Measurements from ENCODE around the gene KRTAP5-2. TPM values are rescaled to one million over a fixed set of nuclear protein-coding genes. Genes with fewer than 3 reads are reported as not detected.
"Not testable (repeated sequence)": the region's sequence is repeated elsewhere in the genome, so short reads cannot be mapped to it uniquely, and the experiment has no call there.

The KRTAP5-2 gene
- total and polyA plus RNA-seq, 2 experiments from 2014 or later: not detected

GRCh38 chr11:1604181-1604580, 6.1 kb upstream of the KRTAP5-2 start:
- Histone ChIP-seq H3K4me2 (ENCODE audit: unreplicated experiment) (no peak overlapping the region), H3K27ac (no peak overlapping the region), H3K9ac (no peak overlapping the region), H4K20me1 (ENCODE audit: insufficient read depth) (no peaks in the 10 kb centered on the region), H3K27me3 (replicated peaks; ENCODE audit: insufficient read depth) (peaks cover 61% of the 10 kb centered on the region), H3K9me3 (ENCODE audit: low read depth) (no peaks in the 10 kb centered on the region), H2AFZ (no peak overlapping the region), H3F3A (ENCODE audit: insufficient read depth) (no peaks in the 10 kb centered on the region), H3K79me2 (ENCODE audit: insufficient read depth) (no peaks in the 10 kb centered on the region), H3K4me1 (ENCODE audit: insufficient read depth) (no peaks in the 10 kb centered on the region), H3K36me3 (ENCODE audit: low read depth) (no peaks in the 10 kb centered on the region), H3K9me2 (ENCODE audit: insufficient read depth) (no peaks in the 10 kb centered on the region), H3K4me3 (no peak overlapping the region)
- WGBS, 2 experiments (ENCODE audit: low coverage in 1 of 2, low lambda C conversion rate in 2 of 2, missing lambda C conversion rate in 2 of 2): 51 to 57% methylated on average over 11 of the region's 11 CpGs
- no peak for TF ChIP-seq EZH2phosphoT487 (IDR thresholded peaks at IDR 0.05; ENCODE audit: insufficient read depth, low read depth)
- no peak for TF ChIP-seq EZH2 (IDR thresholded peaks at IDR 0.05; ENCODE audit: insufficient read depth, poor library complexity, severe bottlenecking)
- DNase-seq: no peak
- in situ Hi-C loops (cut with MboI): no loop called here

DNA sequence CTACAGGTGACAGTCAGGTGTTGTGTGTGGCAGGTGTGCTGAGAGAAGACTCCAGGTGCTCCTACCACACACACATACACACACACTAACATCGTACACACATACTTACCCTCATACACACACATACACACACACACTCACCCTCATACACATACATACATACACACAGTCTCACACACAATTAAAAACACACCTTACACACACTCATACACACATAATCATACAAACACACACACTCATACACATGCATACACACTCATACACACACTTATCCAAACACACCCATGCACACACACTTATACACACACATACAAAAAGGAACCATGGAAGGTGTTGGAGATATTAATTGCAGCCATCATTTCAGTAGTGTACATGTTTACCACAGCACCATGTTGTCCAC, 5.5 kb upstream of the KRTAP5-2 start:
- H3K9me3 ChIP-seq (ENCODE audit: low read depth): no peaks in the 10 kb centered on the region
- no peaks in the 10 kb centered on the region for H3K79me2 ChIP-seq (ENCODE audit: insufficient read depth)
- no peak overlapping the region for H3K27ac ChIP-seq
- H3K27me3 ChIP-seq (replicated peaks; ENCODE audit: insufficient read depth): peaks cover 58% of the 10 kb centered on the region
- no peak overlapping the region for H2AFZ ChIP-seq
- no peaks in the 10 kb centered on the region for H3K36me3 ChIP-seq (ENCODE audit: low read depth)
- H3K9me2 ChIP-seq (ENCODE audit: insufficient read depth): no peaks in the 10 kb centered on the region
- in situ Hi-C loops (cut with MboI): no loop called here
- no peaks in the 10 kb centered on the region for H3F3A ChIP-seq (ENCODE audit: insufficient read depth)
- no peak for DNase-seq
- no peaks in the 10 kb centered on the region for H3K4me1 ChIP-seq (ENCODE audit: insufficient read depth)
- no peak overlapping the region for H3K9ac ChIP-seq
- H4K20me1 ChIP-seq (ENCODE audit: insufficient read depth): no peaks in the 10 kb centered on the region
- TF ChIP-seq EZH2 (IDR thresholded peaks at IDR 0.05; ENCODE audit: insufficient read depth, poor library complexity, severe bottlenecking) (no peak), EZH2phosphoT487 (IDR thresholded peaks at IDR 0.05; ENCODE audit: insufficient read depth, low read depth) (no peak)
- H3K4me3 ChIP-seq: no peak overlapping the region
- WGBS, 2 experiments (ENCODE audit: low coverage in 1 of 2, low lambda C conversion rate in 2 of 2, missing lambda C conversion rate in 2 of 2): 14% methylated on average over 1 of the region's 1 CpG
- no peak overlapping the region for H3K4me2 ChIP-seq (ENCODE audit: unreplicated experiment)

- H3K9me3 ChIP-seq (ENCODE audit: low read depth); H3K4me2 ChIP-seq (ENCODE audit: unreplicated experiment); H3K4me3 ChIP-seq; H3K9ac ChIP-seq; H2AFZ ChIP-seq; H3K4me1 ChIP-seq (ENCODE audit: insufficient read depth); H3F3A ChIP-seq (ENCODE audit: insufficient read depth); H4K20me1 ChIP-seq (ENCODE audit: insufficient read depth); H3K36me3 ChIP-seq (ENCODE audit: low read depth); H3K27ac ChIP-seq; in situ Hi-C loops (cut with MboI); H3K79me2 ChIP-seq (ENCODE audit: insufficient read depth); H3K9me2 ChIP-seq (ENCODE audit: insufficient read depth); DNase-seq: not testable (repeated sequence)
- WGBS, 2 experiments (ENCODE audit: low coverage in 1 of 2, low lambda C conversion rate in 2 of 2, missing lambda C conversion rate in 2 of 2): 16 to 25% methylated on average over 3 of the region's 3 CpGs
- H3K27me3 ChIP-seq (replicated peaks; ENCODE audit: insufficient read depth): peaks cover 52% of the 10 kb centered on the region
These were observed 3.6 kb upstream of the KRTAP5-2 start for GRCh38 chr11:1601663-1602062.

- Histone ChIP-seq H3K27ac (no peak overlapping the region), H4K20me1 (ENCODE audit: insufficient read depth) (no peaks in the 10 kb centered on the region), H3K4me3 (no peak overlapping the region), H3K79me2 (ENCODE audit: insufficient read depth) (no peaks in the 10 kb centered on the region), H3K9me2 (ENCODE audit: insufficient read depth) (no peaks in the 10 kb centered on the region), H3F3A (ENCODE audit: insufficient read depth) (no peaks in the 10 kb centered on the region), H3K27me3 (replicated peaks; ENCODE audit: insufficient read depth) (peaks cover 51% of the 10 kb centered on the region), H3K9ac (no peak overlapping the region), H3K4me2 (ENCODE audit: unreplicated experiment) (no peak overlapping the region), H3K9me3 (ENCODE audit: low read depth) (no peaks in the 10 kb centered on the region), H2AFZ (no peak overlapping the region), H3K36me3 (ENCODE audit: low read depth) (no peaks in the 10 kb centered on the region), H3K4me1 (ENCODE audit: insufficient read depth) (no peaks in the 10 kb centered on the region)
- in situ Hi-C loops (cut with MboI): no loop called here
- DNase-seq: no peak
- TF ChIP-seq EZH2phosphoT487 (IDR thresholded peaks at IDR 0.05; ENCODE audit: insufficient read depth, low read depth) (no peak), EZH2 (IDR thresholded peaks at IDR 0.05; ENCODE audit: insufficient read depth, poor library complexity, severe bottlenecking) (no peak)
- 41 to 43% methylated on average over 5 of the region's 5 CpGs for WGBS, 2 experiments (ENCODE audit: low coverage in 1 of 2, low lambda C conversion rate in 2 of 2, missing lambda C conversion rate in 2 of 2)
These were observed 2.5 kb upstream of the KRTAP5-2 start for GRCh38 chr11:1600626-1601025.

GRCh38 chr11:1598816-1599215, 722 bp upstream of the KRTAP5-2 start:
- H3K9ac ChIP-seq: no peak overlapping the region
- no peak overlapping the region for H3K4me2 ChIP-seq (ENCODE audit: unreplicated experiment)
- no peak overlapping the region for H2AFZ ChIP-seq
- H3K9me2 ChIP-seq (ENCODE audit: insufficient read depth): no peaks in the 10 kb centered on the region
- in situ Hi-C loops (cut with MboI): no loop called here
- H3K4me1 ChIP-seq (ENCODE audit: insufficient read depth): no peaks in the 10 kb centered on the region
- WGBS, 2 experiments (ENCODE audit: low coverage in 1 of 2, low lambda C conversion rate in 2 of 2, missing lambda C conversion rate in 2 of 2): 45 to 47% methylated on average over 6 of the region's 6 CpGs
- no peaks in the 10 kb centered on the region for H3K79me2 ChIP-seq (ENCODE audit: insufficient read depth)
- H3K9me3 ChIP-seq (ENCODE audit: low read depth): no peaks in the 10 kb centered on the region
- TF ChIP-seq EZH2 (IDR thresholded peaks at IDR 0.05; ENCODE audit: insufficient read depth, poor library complexity, severe bottlenecking) (no peak), EZH2phosphoT487 (IDR thresholded peaks at IDR 0.05; ENCODE audit: insufficient read depth, low read depth) (no peak)
- no peaks in the 10 kb centered on the region for H4K20me1 ChIP-seq (ENCODE audit: insufficient read depth)
- peaks cover 64% of the 10 kb centered on the region for H3K27me3 ChIP-seq (replicated peaks; ENCODE audit: insufficient read depth)
- no peak overlapping the region for H3K27ac ChIP-seq
- no peak overlapping the region for H3K4me3 ChIP-seq
- no peak for DNase-seq
- no peaks in the 10 kb centered on the region for H3F3A ChIP-seq (ENCODE audit: insufficient read depth)
- no peaks in the 10 kb centered on the region for H3K36me3 ChIP-seq (ENCODE audit: low read depth)

DNA sequence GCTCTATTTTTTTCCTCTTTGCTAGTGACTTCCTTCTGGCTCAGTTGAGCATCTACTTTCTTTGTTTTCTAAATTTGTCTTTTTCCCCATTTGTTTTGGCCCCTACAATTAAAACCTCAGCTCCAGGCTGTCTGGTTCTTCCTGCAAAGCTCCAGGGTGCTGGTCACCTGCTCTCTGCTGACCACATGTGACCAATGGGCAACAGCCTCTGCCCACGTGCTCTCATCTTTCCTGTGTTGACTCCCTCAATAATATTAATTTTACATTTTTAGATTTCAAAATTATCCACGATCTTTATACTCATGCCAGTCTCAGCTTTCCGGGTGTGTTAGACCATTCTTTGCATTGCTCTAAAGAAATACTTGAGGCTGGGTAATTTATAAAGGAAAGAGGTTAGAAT, 312 bp upstream of the KRTAP5-2 start:
- H3K27ac ChIP-seq; H3K9ac ChIP-seq; DNase-seq; in situ Hi-C loops (cut with MboI); H4K20me1 ChIP-seq (ENCODE audit: insufficient read depth); H3K36me3 ChIP-seq (ENCODE audit: low read depth); H3K4me2 ChIP-seq (ENCODE audit: unreplicated experiment); H3K4me1 ChIP-seq (ENCODE audit: insufficient read depth); H3K4me3 ChIP-seq; H3F3A ChIP-seq (ENCODE audit: insufficient read depth); H2AFZ ChIP-seq; H3K9me2 ChIP-seq (ENCODE audit: insufficient read depth); H3K9me3 ChIP-seq (ENCODE audit: low read depth); H3K79me2 ChIP-seq (ENCODE audit: insufficient read depth): not testable (repeated sequence)
- H3K27me3 ChIP-seq (replicated peaks; ENCODE audit: insufficient read depth): peaks cover 68% of the 10 kb centered on the region
- 45 to 47% methylated on average over 3 of the region's 3 CpGs for WGBS, 2 experiments (ENCODE audit: low coverage in 1 of 2, low lambda C conversion rate in 2 of 2, missing lambda C conversion rate in 2 of 2)
